CD4-positive, alpha-beta T cell treated with Interleukin-12 subunit alpha and Interleukin-12 subunit beta, for 1 hour (primary cell): ENCODE results near the gene KAT2A.

ENCODE experiments used
- DNase-seq: peaks from one replicate; pipeline ENCODE4 v3.0.0-alpha.2; 2020

The KAT2A gene

DNA sequence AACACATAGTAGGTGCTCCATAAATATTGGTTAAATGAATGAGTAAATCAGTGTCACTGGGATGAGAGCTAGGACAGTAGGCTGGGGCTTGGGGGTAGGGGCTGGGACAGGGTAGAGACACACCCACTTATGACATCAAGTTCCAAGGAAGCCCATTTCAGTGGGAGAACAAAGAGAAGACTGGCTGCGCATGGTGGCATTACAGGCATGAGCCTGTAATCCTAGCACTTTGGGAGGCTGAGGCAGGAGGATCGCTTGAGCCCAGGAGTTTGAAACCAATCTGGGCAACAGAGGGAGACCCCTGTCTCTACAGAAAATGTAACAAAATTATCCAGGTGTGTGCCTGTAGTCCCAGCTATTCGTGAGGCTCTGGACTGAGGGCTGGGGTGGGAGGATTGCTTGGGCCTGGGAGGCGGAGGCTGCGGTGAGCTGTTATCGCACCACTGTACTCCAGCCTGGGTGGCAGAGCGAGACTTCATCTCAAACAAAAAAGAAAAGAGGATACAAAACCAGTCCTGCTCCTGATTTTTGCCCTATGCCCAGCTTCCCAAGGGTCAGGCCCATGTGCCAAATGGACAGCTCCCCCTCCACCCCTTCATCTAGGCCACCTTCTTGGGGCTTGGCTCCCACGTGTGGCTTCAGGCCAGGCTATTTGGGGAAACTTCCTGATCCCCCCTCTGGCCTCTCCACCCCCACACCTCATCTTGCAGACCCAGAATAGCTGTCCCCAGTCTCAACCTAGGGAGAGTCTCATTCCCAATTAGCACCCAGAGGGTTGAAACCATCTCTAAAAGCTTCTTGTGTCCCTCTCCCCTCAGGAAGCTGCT lies 30.0 kb downstream of the KAT2A start:
- no peak for DNase-seq

DNA sequence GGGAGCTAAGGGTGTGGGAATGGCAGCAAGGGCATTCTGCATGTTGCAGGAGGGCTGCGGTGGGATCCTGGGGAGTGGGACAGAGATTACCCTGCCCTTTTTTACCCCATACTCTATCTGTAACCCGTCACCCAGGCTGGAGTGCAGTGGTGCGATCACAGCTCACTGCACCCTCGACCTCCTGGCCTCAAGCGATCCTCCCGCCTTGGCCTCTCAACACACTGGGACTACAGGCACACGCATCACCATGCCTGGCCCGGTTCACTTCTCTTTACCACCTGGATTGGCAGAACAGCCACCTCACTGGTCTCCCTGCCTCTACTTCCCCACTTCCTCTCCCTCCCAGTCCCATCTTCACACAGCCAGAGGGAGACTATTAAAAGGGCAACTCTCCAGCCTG lies 32.4 kb downstream of the KAT2A start:
- DNase-seq: no peak

DNA sequence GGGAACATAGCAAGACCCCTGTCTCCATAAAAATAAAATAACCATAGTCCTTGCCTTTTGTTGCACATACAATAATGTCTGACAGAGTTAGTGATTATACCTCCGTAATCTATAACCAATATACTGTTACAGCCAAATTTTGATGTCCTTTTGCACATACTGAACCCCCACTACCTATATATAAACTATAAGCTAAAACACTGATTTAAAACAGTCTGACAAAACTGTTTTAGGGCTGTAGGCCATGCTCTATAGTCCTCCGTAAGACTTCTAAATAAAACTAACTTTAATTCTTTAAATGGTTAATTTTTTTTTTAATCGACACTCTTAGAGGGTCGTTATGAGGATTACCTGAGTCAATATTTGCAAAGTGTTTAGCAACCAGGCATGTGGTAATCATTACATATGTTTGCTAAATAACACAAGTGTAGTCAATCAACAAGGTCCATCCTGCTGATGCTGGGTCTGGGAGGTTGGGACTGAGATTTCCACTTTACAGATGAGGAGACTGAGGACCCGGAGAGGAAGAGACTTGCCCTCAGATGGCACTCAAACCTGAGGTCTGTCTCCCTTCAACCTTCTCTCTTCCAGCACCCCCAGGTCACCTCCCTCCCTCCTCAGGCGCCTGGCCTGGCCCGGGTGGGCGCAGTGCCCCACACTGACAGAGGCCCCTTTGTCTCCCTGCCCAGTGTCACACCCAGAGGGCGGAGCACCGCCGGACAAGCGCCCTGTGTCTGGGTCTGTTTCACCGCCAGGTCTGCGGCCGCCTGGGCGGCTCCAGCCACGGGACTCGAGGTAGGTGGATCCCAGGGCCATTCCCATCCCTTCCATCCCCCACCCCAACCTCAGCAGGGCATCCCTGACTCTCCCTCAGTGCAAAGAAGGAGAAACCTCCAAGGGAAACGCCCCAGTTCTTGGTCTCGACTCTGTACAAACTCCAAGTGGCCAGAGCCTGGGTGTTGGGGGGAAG lies 33.1 kb downstream of the KAT2A start:
- no peak for DNase-seq

DNA sequence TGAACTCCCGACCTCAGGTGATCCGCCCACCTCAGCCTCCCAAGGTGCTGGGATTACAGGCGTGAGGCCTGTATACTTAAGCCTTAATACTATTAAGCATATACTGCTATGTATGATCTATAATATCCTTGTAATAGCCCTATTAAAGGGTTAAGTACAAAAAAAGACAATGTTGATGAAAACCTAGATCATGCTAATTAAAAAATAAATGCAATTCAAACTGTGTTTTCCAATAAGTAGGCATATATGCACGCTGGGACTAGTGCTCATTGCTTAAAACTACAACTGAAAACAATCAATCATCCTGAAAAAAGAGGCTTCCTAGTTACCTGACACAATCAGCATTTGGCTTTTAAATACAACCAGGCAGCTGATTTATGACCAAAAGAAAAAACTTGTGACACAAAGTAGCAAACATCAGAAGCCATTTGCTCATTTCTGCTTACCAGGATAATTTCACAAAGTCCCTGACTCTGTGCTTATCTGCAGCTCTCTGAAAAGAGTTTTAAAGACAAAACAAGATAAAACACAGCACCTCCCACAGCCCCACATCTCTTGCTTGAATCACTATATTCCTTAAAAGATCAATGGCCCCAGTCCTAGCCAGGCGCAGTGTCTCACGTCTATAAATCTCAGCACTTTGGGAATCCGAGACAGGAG lies 34.0 kb downstream of the KAT2A start:
- no peak for DNase-seq

DNA sequence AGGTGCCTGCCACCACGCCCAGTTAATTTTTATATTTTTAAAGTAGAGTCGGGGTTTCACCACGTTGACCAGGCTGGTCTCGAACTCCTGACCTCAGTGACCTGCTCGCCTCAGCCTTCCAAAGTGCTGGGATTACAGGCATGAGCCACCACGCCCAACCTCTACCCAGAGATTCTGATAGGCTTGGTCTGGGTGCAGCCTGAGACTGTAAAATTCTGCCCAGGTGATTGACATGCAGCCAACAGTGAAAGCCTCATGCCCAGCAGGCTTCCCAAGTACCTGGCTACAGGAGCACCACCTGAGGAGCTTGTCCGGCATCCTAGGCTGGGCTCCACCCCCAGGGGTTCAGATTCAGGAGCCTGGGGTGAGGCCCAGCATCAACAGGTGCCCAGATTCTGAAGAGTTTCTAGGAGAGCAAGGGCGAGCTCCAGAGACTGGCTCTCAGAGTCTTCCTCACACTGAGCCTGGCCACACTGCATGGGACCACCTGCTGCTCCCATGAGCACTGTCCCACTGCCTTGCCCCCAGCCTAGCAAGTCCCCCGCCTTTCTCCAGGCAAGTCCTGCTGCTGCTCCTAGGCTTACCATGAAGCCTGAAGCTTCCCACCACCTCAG lies 39.5 kb downstream of the KAT2A start:
- DNase-seq: no peak

DNA sequence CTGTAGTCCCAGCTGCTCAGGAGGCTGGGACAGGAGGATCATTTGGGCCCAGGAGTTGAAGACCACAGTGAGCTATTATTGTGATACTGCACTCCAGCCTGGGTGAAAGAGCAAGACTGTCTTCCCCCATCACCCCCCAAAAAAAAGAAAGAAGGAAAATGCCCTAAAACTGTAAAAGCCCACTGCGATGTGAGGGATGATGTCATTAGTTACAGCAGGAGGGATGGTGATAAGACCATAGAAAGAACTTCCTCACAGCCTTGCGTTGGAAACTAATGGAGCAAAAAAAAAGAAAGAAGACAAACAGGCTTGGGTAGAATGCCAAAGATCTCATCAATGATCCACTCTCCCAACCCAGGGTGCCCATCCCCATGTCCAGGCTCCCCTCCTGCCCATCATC lies 41.6 kb downstream of the KAT2A start:
- DNase-seq: no peak

DNA sequence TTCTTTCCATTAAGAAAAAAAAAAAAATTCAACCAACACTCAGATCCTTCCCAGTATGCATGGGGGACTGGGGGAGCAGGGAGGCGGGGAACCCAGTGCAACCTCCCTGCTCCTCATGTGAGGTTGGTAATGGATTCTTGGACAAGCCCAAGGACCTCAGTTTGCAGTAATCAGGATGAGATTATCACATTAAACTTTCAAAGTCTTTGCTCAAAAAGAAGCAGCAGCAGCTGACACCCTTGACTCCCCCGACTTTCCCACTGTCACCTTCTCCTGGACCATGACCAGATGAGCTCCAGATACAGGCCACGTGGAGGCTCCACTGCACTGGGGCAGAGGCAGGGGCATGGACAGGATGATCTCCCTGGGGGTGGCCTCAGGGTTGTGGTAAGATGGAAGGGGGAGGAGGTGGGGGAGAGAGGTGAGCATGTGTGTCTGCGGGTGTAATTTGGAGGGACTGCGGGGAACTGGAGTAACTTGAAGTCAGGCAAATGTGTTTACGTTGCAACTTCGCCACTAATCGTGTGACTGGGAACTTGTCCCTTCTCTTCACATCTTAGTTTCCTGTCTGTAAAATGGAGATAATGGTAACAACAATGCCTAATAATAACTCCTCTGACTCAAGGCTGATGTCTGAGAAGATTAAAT lies 42.6 kb downstream of the KAT2A start:
- DNase-seq: no peak

DNA sequence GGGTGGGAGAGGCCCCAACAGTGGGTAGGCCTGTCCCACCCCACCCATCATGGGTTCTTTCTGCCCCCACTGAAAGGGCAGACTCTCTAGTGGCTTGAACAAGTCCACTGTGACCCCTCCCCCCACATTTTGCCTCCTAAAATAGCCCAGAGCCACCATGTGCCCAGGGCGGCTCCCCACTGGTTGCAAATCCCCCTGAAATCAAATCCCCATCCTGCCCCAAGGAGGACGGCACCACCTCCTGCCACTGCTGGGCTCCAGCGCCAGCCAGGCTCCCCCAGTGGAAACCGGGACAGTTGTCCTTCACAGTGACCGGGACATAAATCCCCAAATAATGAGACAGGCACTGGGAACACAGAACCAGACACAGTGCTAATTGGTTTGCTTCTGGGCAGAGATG lies 43.4 kb downstream of the KAT2A start:
- DNase-seq: no peak

DNA sequence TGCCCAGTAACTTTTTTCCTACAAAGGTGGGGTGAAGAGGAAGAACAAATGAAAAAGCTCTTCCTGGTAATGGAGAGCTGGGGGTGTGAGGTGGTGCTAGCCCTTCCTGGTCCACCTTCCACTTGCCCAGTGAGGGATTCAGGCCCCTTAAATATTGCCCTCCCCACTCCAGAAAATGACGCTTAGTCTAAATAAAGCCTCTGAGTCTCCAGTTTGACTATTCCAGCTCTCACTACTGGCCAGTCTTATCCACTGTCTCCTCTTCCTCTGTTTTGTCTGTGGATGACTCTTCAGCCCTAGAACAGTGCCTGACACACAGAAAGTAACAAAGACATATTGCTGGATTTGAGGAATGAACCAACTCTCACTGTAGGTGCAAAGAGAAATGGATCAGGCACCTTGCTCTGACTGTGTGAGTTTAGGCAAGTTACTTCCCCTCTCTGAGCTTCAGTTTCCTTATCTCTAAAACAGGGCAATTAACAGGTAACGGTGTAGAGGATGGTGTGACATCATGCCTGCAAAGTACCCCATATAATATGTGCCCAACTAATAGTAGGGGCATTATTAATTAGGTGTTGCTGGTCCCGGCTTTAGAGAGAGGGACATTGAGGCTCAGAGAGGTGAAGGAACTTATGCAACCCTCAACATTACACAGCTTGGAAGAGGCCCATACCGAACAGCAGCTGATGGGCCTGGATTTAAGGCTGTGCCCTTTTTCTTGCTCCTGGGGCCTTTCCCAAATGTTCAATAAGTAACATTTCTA lies 44.2 kb downstream of the KAT2A start:
- DNase-seq: no peak

DNA sequence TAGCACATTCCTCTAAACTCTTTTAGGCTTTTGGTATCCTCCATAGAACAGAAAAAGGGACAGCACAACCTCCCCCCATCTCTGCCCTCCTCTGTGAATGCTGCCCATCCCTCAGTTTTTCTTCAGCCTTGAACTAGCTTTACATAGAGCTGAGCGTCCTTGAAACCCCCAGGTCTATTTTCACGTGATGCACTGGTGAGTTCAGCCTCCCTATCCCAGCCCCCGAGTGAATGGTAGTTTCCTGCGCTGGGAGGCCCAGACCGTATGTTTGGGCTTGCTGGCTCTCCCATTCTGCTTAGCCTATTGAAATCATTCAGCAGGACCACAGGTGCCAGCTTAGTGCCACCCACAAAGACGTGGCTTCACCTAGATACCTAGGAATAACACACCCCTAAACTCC lies 45.4 kb downstream of the KAT2A start:
- no peak for DNase-seq

DNA sequence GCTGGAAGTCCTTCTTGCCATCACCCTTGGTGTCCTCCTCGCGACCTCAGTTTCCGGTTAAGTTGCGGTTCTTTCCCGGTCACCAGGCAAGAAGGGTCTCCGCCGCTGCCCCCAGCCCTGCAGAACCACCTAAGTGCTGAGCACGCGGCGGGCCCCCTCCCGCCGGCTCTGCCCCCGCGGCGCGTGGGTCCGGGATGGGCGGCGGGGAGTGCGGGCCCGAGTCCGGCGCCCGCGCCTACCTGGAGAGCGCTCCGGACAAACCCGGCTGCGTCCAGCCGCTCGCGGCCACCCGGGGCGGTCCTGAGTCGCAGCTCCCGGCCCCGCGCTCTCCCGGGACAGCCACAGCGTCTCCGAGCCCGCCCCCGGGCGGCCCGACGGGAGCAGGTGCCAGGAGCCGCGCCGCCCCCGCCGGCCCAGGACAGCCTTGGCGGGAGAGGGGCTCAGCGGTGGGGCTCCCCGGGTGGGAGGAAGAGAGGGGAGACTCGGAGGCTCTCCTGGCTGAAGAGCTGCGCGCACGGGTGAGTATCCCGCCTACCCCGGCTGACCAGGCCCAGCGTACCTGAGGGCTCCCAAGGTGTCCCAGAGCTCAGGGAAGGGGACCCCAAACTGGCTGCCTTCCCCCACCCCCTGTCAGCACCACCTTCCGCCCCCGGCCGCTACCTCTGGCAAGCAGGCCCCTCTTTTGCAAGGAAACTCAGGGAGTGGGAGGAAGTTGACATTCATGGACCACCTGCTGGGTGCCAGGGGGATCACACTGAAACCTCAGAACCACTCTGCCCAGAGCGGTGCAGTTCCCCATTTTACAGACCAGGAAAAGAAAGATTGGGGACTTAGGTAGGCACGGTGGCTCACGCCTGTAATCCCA lies 48.6 kb downstream of the KAT2A start:
- DNase-seq: no peak

DNA sequence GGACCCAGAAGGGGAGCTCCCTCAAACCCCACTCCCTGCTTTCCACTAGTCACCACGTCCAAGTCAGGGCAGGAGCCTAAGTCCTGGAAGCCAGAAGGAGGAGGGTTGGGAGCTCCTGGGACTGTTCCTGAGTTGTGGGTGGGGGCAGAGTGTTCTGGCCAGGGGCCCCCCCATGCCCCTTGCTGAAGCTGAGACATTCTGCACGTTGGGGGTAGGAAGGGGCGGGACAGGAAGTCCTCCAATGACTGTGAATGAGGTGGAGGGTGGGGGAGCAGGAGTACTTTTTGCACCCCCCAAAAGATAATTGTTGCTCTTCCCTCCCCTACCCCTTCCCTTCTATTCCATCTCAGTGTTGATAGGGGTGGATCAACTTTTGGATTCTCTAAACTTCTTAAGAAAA lies 49.4 kb downstream of the KAT2A start:
- DNase-seq: no peak

DNA sequence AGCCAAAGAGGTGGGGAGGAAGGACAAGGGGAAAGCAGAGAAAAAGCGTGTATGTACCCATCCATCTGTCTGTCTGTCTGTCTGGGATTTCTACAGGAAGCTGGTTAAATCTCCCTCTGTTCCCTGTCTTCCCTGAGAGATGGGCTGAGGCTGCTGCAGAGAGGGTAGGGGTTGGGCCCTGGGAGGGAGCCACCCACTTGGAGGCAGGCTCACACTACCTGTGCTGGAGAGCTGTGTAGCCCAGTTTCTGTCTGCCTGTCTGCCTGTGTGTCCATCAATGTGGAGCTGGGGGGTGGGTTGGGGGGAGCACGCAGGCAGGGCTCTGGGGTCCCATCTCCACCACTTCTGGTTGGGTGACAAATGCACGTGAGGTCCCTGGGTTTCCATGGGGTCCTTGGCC lies 52.2 kb downstream of the KAT2A start:
- DNase-seq: no peak

DNA sequence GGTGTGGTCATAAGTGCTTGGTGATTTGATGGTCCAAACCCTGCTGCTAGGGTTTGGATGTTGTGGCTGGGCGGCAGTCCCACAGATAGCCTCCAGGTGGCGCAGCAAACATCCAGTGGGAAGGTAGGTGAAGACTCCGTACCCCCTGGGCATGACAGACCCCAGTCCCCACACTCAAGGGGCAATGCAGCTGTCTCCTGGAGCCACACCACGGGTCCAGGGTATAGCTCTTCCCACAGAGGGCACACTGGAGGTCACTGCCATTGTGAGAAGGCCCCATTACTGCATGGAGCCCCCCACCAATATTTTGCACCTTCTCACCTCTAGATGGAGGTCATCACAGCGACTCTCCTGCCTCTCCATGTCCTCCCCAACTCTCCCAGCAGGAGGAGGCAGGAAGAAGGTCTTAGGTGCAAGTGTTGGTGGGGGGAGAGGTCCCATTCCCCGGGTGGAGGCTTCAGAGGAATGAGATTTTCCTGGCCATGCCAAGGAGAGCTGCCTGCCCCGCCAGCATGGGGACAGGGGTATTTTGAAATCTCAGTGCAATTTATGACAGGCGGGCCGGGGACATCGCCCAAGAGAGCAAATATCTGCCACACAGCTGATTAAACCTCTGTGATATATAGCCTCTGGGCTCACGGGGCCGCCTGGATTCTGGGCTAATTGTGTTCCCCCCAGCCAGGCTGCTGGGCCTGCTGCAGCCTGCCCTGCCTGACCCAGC lies 53.6 kb downstream of the KAT2A start:
- peak; percentile 74 for DNase-seq

DNA sequence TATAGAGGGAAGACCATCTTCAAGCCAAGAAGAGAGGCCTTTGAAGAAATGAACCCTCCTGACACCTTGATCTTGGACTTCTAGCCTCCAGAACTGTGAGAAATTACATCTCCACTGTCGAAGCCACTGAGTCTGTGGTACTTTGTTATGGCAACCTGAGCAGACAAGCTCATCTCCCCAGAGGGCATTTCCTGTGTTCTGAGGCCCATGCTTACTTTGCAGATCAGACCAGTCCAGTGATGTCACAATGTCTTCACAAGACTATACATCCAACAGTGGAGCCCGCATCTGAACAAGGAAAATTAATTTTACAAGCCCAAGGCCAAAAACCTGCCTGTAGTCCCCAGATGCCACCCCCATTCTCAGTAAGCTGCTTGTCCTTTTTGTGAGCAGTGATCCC lies 56.0 kb downstream of the KAT2A start:
- no peak for DNase-seq
